ENCODE results near the gene GPR137C. TPM values are rescaled to one million over a fixed set of nuclear protein-coding genes. Genes with fewer than 3 reads are reported as not detected.
"Not testable (repeated sequence)": the region's sequence is repeated elsewhere in the genome, so short reads cannot be mapped to it uniquely, and the experiment has no call there.

The GPR137C gene
- total RNA-seq, 1 experiment from 2014 or later, result 0.89 TPM

GRCh38 chr14:52563120-52563519, 10.5 kb downstream of the GPR137C start:
- Histone ChIP-seq H4K20me1 (ENCODE audit: insufficient read depth) (no peaks in the 10 kb centered on the region), H3K4me3 (replicated peaks in 1 of 2; ENCODE audit: low read depth in 1 of 2, low read length in 2 of 2) (no peak overlapping the region), H3K79me2 (ENCODE audit: insufficient read depth, low read length) (no peaks in the 10 kb centered on the region), H3K4me2 (ENCODE audit: low read length) (peak overlapping the region; percentile 5; the same call in 1 of the 2 replicates), H3K27me3 (ENCODE audit: insufficient read depth, low read length) (no peaks in the 10 kb centered on the region), H3K4me1 (ENCODE audit: control insufficient read depth in 1 of 2, insufficient read depth in 2 of 2, low read length in 2 of 2) (peaks cover 0 to 8% of the 10 kb centered on the region in 2 experiments; a peak in 2 of 4 replicates), H3K9ac (ENCODE audit: low read length) (no peak overlapping the region), H3K9me2 (ENCODE audit: insufficient read depth) (no peaks in the 10 kb centered on the region), H3K9me3 (ENCODE audit: control insufficient read depth in 1 of 2, insufficient read depth in 1 of 2, low read depth in 1 of 2, low read length in 2 of 2) (no peaks in the 10 kb centered on the region), H3K36me3 (ENCODE audit: control insufficient read depth in 1 of 2, insufficient read depth in 2 of 2, low read length in 2 of 2) (no peaks in the 10 kb centered on the region), H3K27ac (ENCODE audit: low read depth, low read length) (no peak overlapping the region), H2AFZ (ENCODE audit: low read depth, low read length, poor library complexity, severe bottlenecking) (no peak overlapping the region)
- no peak for DNase-seq (ENCODE audit: low read depth, low spot score)
- CTCF ChIA-PET, result interaction anchor here (1.0 kb wide), 1 partner anchor 9 kb away, joined by 5 read pairs; no protein-coding TSS in a partner anchor
- POLR2A ChIA-PET, result interaction anchor here (1.3 to 1.4 kb wide), 2 partner anchors 9 to 11 kb away, joined by 4 to 5 read pairs; partner anchors contain the start of genes GPR137C and TXNDC16
- RAD21 ChIA-PET (ENCODE audit: low non-redundant PET in 1 of 2, low total read pairs in 2 of 2, uncharacterized antibody in 2 of 2, unreplicated experiment in 2 of 2), result no interaction called here
- BruUV-seq (replicated peaks), result no TSS peak
- TF ChIP-seq POLR2A (IDR thresholded peaks at IDR 0.05; ENCODE audit: borderline replicate concordance, extremely low read depth, insufficient read depth, insufficient read length), result no peak
- TF ChIP-seq TCF7L2 (IDR thresholded peaks at IDR 0.05; ENCODE audit: borderline replicate concordance, extremely low read depth, insufficient read depth, insufficient read length), result no peak
- TF ChIP-seq POLR2AphosphoS5 (IDR thresholded peaks at IDR 0.05; ENCODE audit: low read depth, low read length), result no peak
- no peak for TF ChIP-seq ELF1 (IDR thresholded peaks at IDR 0.05; ENCODE audit: borderline replicate concordance, low read depth)
- TF ChIP-seq YY1 (IDR thresholded peaks at IDR 0.05; ENCODE audit: extremely low read depth, insufficient replicate concordance, low read depth, low read length), result no peak
- no peak for TF ChIP-seq EGR1 (IDR thresholded peaks at IDR 0.05; ENCODE audit: low read depth)
- TF ChIP-seq, protein P1, sequence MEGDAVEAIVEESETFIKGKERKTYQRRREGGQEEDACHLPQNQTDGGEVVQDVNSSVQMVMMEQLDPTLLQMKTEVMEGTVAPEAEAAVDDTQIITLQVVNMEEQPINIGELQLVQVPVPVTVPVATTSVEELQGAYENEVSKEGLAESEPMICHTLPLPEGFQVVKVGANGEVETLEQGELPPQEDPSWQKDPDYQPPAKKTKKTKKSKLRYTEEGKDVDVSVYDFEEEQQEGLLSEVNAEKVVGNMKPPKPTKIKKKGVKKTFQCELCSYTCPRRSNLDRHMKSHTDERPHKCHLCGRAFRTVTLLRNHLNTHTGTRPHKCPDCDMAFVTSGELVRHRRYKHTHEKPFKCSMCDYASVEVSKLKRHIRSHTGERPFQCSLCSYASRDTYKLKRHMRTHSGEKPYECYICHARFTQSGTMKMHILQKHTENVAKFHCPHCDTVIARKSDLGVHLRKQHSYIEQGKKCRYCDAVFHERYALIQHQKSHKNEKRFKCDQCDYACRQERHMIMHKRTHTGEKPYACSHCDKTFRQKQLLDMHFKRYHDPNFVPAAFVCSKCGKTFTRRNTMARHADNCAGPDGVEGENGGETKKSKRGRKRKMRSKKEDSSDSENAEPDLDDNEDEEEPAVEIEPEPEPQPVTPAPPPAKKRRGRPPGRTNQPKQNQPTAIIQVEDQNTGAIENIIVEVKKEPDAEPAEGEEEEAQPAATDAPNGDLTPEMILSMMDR (IDR thresholded peaks at IDR 0.05 in 2 of 3, conservative IDR thresholded peaks at IDR 0.05 in 1 of 3; ENCODE audit: borderline replicate concordance in 1 of 3, insufficient read depth in 1 of 3, low read depth in 2 of 3, low read length in 2 of 3), result no peak
- TF ChIP-seq, protein P2, sequence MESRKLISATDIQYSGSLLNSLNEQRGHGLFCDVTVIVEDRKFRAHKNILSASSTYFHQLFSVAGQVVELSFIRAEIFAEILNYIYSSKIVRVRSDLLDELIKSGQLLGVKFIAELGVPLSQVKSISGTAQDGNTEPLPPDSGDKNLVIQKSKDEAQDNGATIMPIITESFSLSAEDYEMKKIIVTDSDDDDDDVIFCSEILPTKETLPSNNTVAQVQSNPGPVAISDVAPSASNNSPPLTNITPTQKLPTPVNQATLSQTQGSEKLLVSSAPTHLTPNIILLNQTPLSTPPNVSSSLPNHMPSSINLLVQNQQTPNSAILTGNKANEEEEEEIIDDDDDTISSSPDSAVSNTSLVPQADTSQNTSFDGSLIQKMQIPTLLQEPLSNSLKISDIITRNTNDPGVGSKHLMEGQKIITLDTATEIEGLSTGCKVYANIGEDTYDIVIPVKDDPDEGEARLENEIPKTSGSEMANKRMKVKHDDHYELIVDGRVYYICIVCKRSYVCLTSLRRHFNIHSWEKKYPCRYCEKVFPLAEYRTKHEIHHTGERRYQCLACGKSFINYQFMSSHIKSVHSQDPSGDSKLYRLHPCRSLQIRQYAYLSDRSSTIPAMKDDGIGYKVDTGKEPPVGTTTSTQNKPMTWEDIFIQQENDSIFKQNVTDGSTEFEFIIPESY (IDR thresholded peaks at IDR 0.05; ENCODE audit: extremely low read depth, insufficient replicate concordance, low read length), result no peak
- TF ChIP-seq, protein P3, sequence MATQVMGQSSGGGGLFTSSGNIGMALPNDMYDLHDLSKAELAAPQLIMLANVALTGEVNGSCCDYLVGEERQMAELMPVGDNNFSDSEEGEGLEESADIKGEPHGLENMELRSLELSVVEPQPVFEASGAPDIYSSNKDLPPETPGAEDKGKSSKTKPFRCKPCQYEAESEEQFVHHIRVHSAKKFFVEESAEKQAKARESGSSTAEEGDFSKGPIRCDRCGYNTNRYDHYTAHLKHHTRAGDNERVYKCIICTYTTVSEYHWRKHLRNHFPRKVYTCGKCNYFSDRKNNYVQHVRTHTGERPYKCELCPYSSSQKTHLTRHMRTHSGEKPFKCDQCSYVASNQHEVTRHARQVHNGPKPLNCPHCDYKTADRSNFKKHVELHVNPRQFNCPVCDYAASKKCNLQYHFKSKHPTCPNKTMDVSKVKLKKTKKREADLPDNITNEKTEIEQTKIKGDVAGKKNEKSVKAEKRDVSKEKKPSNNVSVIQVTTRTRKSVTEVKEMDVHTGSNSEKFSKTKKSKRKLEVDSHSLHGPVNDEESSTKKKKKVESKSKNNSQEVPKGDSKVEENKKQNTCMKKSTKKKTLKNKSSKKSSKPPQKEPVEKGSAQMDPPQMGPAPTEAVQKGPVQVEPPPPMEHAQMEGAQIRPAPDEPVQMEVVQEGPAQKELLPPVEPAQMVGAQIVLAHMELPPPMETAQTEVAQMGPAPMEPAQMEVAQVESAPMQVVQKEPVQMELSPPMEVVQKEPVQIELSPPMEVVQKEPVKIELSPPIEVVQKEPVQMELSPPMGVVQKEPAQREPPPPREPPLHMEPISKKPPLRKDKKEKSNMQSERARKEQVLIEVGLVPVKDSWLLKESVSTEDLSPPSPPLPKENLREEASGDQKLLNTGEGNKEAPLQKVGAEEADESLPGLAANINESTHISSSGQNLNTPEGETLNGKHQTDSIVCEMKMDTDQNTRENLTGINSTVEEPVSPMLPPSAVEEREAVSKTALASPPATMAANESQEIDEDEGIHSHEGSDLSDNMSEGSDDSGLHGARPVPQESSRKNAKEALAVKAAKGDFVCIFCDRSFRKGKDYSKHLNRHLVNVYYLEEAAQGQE (IDR thresholded peaks at IDR 0.05; ENCODE audit: low read depth), result no peak
- no peak; the same call in 1 of the 2 replicates for TF ChIP-seq JUND (IDR thresholded peaks at IDR 0.05)
- intact Hi-C loops (cut with micrococcal nuclease), result no loop called here
- peak; percentile 53; the same call in 1 of the 2 replicates for ATAC-seq

- H3K4me2 ChIP-seq (ENCODE audit: low read length); CTCF ChIA-PET; H3K79me2 ChIP-seq (ENCODE audit: insufficient read depth, low read length); H3K9me3 ChIP-seq (ENCODE audit: control insufficient read depth in 1 of 2, insufficient read depth in 1 of 2, low read depth in 1 of 2, low read length in 2 of 2); POLR2A ChIA-PET; H3K9ac ChIP-seq (ENCODE audit: low read length); DNase-seq (ENCODE audit: low read depth, low spot score); H3K9me2 ChIP-seq (ENCODE audit: insufficient read depth); H3K4me3 ChIP-seq (replicated peaks in 1 of 2; ENCODE audit: low read depth in 1 of 2, low read length in 2 of 2); ATAC-seq; H4K20me1 ChIP-seq (ENCODE audit: insufficient read depth); BruUV-seq (replicated peaks); intact Hi-C loops (cut with micrococcal nuclease); H3K27ac ChIP-seq (ENCODE audit: low read depth, low read length); H3K27me3 ChIP-seq (ENCODE audit: insufficient read depth, low read length); H2AFZ ChIP-seq (ENCODE audit: low read depth, low read length, poor library complexity, severe bottlenecking); RAD21 ChIA-PET (ENCODE audit: low non-redundant PET in 1 of 2, low total read pairs in 2 of 2, uncharacterized antibody in 2 of 2, unreplicated experiment in 2 of 2); H3K36me3 ChIP-seq (ENCODE audit: control insufficient read depth in 1 of 2, insufficient read depth in 2 of 2, low read length in 2 of 2); H3K4me1 ChIP-seq (ENCODE audit: control insufficient read depth in 1 of 2, insufficient read depth in 2 of 2, low read length in 2 of 2): not testable (repeated sequence)
Measured at GRCh38 chr14:52568454-52568853, 15.8 kb downstream of the GPR137C start.

Data from HCT116 (cell line).